22Rv1 (cell line): ENCODE results near the gene HCRTR2.

Experiments used
- H3K27ac ChIP-seq: fragments of 450-650 bp; 2 replicates; pipeline ENCODE4 v1.5.1; 2017
- ZFX ChIP-seq: fragments of 450-650 bp; IDR thresholded peaks from 2 replicates; pipeline ENCODE4 v1.6.1; 2017; ENCODE audit warnings: antibody characterized with exemption, borderline replicate concordance
- TF ChIP-seq, protein P1 (sequence below): fragments of 450-650 bp; IDR thresholded peaks from 2 replicates; pipeline ENCODE4 v1.5.1; 2017; ENCODE audit warnings: mild to moderate bottlenecking

Gene HCRTR2

DNA sequence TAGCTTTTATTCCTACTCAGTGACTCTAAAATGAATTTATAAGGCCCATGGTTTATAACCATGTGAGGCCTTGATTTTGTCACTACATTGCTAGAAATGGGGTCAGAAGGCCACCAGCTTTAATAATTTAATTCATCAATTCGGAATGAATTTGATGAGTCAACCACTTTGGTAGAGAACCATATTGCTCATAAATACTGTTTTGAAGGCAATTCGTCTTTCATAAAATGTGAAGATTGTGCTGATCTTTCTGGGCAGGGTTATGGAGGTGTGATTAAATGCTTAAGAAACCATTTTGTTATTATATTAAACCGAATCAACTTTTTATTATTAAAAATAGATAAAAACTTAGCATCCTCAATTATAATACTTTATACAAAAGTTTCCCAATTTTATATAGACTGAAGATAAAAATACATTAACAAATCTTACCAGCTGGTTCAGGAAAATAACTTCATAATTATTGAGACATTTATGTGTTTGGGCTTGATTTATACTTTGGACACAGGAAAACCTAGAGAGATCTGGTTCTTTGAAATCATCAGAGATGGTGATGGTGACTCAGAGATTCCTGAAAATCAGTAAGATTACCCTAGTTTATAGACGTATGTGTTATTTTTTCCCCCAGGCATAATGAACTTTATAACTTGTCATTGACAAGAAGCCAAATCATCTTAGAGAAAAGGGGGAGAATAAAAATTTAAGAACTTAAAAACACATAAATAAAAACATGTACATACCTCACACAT, 10.6 kb downstream of the HCRTR2 start:
- no peak overlapping the region for H3K27ac ChIP-seq
- TF ChIP-seq, protein P1, sequence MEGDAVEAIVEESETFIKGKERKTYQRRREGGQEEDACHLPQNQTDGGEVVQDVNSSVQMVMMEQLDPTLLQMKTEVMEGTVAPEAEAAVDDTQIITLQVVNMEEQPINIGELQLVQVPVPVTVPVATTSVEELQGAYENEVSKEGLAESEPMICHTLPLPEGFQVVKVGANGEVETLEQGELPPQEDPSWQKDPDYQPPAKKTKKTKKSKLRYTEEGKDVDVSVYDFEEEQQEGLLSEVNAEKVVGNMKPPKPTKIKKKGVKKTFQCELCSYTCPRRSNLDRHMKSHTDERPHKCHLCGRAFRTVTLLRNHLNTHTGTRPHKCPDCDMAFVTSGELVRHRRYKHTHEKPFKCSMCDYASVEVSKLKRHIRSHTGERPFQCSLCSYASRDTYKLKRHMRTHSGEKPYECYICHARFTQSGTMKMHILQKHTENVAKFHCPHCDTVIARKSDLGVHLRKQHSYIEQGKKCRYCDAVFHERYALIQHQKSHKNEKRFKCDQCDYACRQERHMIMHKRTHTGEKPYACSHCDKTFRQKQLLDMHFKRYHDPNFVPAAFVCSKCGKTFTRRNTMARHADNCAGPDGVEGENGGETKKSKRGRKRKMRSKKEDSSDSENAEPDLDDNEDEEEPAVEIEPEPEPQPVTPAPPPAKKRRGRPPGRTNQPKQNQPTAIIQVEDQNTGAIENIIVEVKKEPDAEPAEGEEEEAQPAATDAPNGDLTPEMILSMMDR, result no peak
- TF ChIP-seq ZFX, result no peak

DNA sequence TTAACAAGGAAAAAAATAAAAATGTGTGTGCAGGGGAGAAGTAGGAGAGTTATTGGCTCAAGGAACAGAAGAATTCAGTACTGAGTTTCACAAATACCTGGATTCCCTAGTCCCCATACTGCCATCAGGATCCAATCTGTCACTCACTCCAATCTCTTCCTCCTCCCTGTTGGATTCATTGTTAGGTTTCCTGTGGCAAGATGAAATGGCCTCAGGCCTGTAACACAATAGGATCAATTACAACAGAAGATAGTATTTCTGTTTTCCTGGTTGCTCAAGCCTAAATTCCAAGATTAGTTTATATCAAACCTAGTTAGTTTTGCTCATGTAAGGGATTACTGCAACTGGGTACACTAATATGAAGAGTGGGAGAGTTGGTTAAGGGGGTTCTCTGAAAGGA, 24.4 kb downstream of the HCRTR2 start:
- TF ChIP-seq ZFX, result no peak
- TF ChIP-seq, protein P1, result no peak
- H3K27ac ChIP-seq, result no peak overlapping the region

DNA sequence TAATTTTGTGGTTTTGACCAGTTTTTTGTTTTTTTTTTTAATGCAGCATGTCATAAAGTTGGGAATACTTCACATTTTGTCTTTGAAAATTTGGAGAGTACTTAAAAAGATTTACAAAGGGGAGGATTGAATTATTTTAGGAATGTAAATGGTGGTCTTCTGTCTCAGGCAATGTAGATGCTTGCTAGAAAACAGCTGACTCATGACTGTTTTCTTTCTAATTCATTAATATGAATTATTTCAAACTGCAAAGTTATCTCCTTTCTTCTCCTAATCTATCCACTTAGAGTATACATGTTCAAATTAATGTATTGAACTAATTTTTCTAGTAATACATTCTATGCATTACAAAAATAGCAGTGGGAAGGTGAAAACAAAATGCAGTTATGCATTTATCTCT, 24.9 kb downstream of the HCRTR2 start:
- TF ChIP-seq, protein P1, result no peak
- no peak for TF ChIP-seq ZFX
- no peak overlapping the region for H3K27ac ChIP-seq

DNA sequence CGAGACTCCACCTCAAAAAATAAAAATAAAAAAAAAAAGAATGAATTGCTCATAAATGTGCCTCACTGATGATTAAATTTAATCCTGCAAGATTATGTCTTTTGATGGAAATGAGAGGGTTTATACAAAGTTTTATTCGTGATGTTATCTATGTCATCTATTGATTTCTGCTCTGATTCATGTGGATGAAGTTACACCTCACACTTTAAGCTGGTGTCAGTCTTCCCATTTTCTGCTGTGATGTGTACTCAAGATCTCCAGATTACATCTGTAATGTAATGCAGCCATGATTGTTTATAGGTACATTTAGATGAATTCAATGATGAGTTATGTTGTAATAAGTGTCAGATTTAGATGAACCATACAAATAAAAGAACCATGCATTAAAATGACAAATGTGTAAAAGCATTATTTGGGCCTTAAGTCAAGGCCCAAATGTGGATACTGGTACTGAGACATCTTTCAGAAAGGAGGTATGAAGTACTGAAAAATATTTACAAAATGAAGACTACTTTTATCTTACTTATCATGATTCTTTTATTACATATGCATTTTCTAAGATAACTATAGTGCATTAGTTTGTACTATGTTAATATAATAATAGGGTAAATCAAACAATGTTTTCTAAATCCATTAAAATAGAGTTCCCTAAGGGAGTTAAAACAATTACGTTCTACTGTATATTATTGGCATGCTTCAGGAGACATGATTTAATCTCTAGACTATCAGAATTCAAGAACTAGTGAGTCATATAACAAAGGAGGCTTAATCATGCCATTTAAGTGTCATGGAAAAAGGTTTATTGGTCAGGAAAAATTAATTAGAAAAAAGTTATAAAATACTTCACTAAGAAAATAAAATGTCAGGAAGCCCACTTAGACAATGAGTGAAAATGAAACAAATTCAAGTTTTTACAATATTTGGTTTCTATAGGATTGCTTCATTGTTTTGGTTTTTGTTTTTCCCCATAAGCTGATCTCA, 34.5 kb downstream of the HCRTR2 start:
- TF ChIP-seq, protein P1, result no peak
- TF ChIP-seq ZFX, result no peak
- no peak overlapping the region for H3K27ac ChIP-seq

DNA sequence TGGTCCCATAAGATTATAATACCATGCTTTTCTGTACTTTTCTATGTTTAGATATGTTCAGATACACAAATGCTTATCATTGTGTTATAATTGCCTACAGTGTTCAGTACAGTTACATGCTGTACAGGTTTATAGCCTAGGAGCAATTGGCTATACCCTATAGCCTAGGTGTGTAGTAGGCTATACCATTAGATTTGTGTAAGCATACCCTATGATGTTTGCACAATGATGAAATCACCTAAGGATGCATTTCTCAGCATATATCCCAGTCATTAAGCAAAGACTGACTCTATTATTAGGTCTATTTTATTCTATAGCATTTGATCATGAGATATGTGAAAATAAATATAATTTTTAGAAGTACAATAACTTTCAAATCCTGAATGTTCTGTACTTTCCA, 36.6 kb downstream of the HCRTR2 start:
- no peak overlapping the region for H3K27ac ChIP-seq
- TF ChIP-seq ZFX, result no peak
- TF ChIP-seq, protein P1, result no peak

DNA sequence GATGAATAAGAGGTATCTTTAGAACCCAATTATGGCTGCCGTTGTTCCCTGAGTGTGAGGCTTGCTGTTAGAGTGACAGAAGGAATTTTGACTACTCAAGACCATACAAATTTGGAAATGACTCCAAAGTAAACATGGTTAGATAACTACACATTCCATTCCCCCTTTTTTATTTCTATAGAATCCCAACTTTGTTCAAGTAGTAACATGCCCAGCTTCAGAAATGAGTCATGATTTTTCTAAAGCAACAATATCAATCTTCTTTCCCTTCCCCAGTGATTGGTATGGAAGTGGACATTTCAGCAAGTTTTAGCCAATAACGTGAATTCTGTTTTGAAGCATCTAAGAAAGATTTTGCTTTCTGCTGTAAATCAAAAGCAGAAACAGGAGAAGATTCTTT, 37.8 kb downstream of the HCRTR2 start:
- no peak for TF ChIP-seq ZFX
- TF ChIP-seq, protein P1, result no peak

More for the DNA sequence above, 37.8 kb downstream of the HCRTR2 start:
- no peak overlapping the region for H3K27ac ChIP-seq
